Astrocyte (in vitro differentiated cells and primary cell): ENCODE results near the gene POLR1G.

Experiments used
- EZH2 ChIP-seq: IDR thresholded peaks from 2 replicates; pipeline ENCODE4 v1.6.1; 2012; ENCODE audit warnings: mild to moderate bottlenecking, low read length, inconsistent platforms; ENCODE audit not compliant: insufficient read depth
- TF ChIP-seq, protein P1 (sequence below): IDR thresholded peaks from 2 replicates; pipeline ENCODE4 v1.5.1; 2011; ENCODE audit warnings: low read depth, mild to moderate bottlenecking, inconsistent platforms, low read length, moderate library complexity; ENCODE audit not compliant: insufficient read depth

DNA sequence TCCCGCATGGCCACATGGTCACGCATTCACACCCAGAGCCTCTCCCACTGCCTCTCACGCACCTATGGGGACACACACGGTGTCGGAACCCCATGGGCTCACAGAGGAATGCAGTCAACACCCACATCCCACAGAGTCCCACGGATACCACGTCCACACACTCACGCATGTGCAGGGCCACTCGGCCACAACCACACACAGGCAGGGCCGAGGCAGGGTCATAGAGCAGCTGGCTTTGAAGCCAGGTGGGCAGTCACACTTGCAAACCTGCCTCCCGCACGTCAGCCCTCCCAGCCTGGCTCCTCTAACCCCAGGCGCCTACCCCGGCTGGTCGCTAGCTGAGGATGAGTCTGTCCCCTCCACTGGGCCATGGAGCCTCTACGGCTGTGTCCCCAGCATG lies 44.2 kb upstream of the POLR1G start:
- TF ChIP-seq, protein P1, sequence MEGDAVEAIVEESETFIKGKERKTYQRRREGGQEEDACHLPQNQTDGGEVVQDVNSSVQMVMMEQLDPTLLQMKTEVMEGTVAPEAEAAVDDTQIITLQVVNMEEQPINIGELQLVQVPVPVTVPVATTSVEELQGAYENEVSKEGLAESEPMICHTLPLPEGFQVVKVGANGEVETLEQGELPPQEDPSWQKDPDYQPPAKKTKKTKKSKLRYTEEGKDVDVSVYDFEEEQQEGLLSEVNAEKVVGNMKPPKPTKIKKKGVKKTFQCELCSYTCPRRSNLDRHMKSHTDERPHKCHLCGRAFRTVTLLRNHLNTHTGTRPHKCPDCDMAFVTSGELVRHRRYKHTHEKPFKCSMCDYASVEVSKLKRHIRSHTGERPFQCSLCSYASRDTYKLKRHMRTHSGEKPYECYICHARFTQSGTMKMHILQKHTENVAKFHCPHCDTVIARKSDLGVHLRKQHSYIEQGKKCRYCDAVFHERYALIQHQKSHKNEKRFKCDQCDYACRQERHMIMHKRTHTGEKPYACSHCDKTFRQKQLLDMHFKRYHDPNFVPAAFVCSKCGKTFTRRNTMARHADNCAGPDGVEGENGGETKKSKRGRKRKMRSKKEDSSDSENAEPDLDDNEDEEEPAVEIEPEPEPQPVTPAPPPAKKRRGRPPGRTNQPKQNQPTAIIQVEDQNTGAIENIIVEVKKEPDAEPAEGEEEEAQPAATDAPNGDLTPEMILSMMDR = no peak
- no peak for TF ChIP-seq EZH2
